Osteocyte (in vitro differentiated cells): ENCODE data around the gene ZDBF2. TPM values are rescaled to one million over a fixed set of nuclear protein-coding genes. Genes with fewer than 3 reads are reported as not detected.
"Not testable (repeated sequence)": the region's sequence is repeated elsewhere in the genome, so short reads cannot be mapped to it uniquely, and the experiment has no call there.

Source experiments
- DNase-seq: peaks from one replicate; pipeline ENCODE4 v3.0.0; 2021; ENCODE audit warnings: mixed read lengths; ENCODE audit not compliant: unreplicated experiment; ENCODE audit errors: extremely low spot score
- H3K27ac Mint-ChIP-seq: one replicate; pipeline ENCODE4 v1.8.0; 2021; ENCODE audit warnings: mild to moderate bottlenecking, mixed read lengths; ENCODE audit not compliant: unreplicated experiment
- H3K27me3 Mint-ChIP-seq: one replicate; pipeline ENCODE4 v1.8.0; 2021; ENCODE audit warnings: mixed read lengths; ENCODE audit not compliant: unreplicated experiment
- H3K36me3 Mint-ChIP-seq: one replicate; pipeline ENCODE4 v1.8.0; 2021; ENCODE audit warnings: mixed read lengths; ENCODE audit not compliant: unreplicated experiment
- H3K4me1 Mint-ChIP-seq: one replicate; pipeline ENCODE4 v1.8.0; 2021; ENCODE audit warnings: mixed read lengths; ENCODE audit not compliant: unreplicated experiment
- H3K4me3 Mint-ChIP-seq: one replicate; pipeline ENCODE4 v1.8.0; 2021; ENCODE audit warnings: mild to moderate bottlenecking, moderate library complexity, mixed read lengths; ENCODE audit not compliant: unreplicated experiment
- H3K9me3 Mint-ChIP-seq: one replicate; pipeline ENCODE4 v1.8.0; 2021; ENCODE audit warnings: mixed read lengths; ENCODE audit not compliant: unreplicated experiment
- CTCF ChIP-seq: fragments of 200-600 bp; sonication (generic); IDR thresholded peaks from 2 replicates; pipeline ENCODE4 v1.5.0; 2021; ENCODE audit warnings: antibody characterized with exemption, mild to moderate bottlenecking, moderate library complexity
- long read RNA-seq: library from polyadenylated mRNA; unstranded; transcript quantifications from one replicate; pipeline ENCODE4 v2.0.0, GENCODE V29; 2021
- total RNA-seq: library from RNA; stranded (reverse); gene quantifications from 2 replicates; pipeline ENCODE4 v1.2.1, GENCODE V29; 2021

Gene ZDBF2
- total RNA-seq: 24.5 and 28.8 TPM in 2 replicates
- long read RNA-seq, full-length matches to known transcripts: 12 of 46 reads
- long read RNA-seq, partial matches to known transcripts: 17 of 46 reads
- long read RNA-seq, other reads (novel, unspliced or antisense): 17 of 46 reads

- Mint-ChIP-seq H3K9me3 (no peaks in the 10 kb centered on the region), H3K36me3 (no peaks in the 10 kb centered on the region), H3K27ac (peak within 1 kb of the TSS; percentile 93), H3K4me1 (peaks cover 24% of the 10 kb centered on the region), H3K4me3 (peak within 1 kb of the TSS; percentile 86), H3K27me3 (peaks cover 27% of the 10 kb centered on the region)
- TF ChIP-seq CTCF: no peak
- DNase-seq: peak; percentile 88
These were observed at the start of gene ZDBF2 for GRCh38 chr2:206274434-206275311. TSS of gene ZDBF2 (plus strand) at chr2:206274663. CDS start at chr2:206281850, 7,187 bp downstream.

- DNase-seq: no peak
- no peak for TF ChIP-seq CTCF
- H3K36me3 Mint-ChIP-seq: peaks cover 2% of the 10 kb centered on the region
- H3K4me3 Mint-ChIP-seq: no peak overlapping the region
- H3K9me3 Mint-ChIP-seq: peaks cover 10% of the 10 kb centered on the region
- no peak overlapping the region for H3K27ac Mint-ChIP-seq
- peaks cover 17% of the 10 kb centered on the region for H3K4me1 Mint-ChIP-seq
- peaks cover 7% of the 10 kb centered on the region for H3K27me3 Mint-ChIP-seq
These were observed 48.8 kb upstream of the ZDBF2 start for GRCh38 chr2:206225435-206226232.

GRCh38 chr2:206228636-206229035, 45.8 kb upstream of the ZDBF2 start:
- not testable (repeated sequence) for H3K9me3 Mint-ChIP-seq, H3K4me3 Mint-ChIP-seq, H3K27me3 Mint-ChIP-seq, H3K36me3 Mint-ChIP-seq, H3K27ac Mint-ChIP-seq, DNase-seq
- peaks cover 21% of the 10 kb centered on the region for H3K4me1 Mint-ChIP-seq

- Mint-ChIP-seq H3K4me3 (no peak overlapping the region), H3K36me3 (peaks cover 2% of the 10 kb centered on the region), H3K27ac (no peak overlapping the region), H3K4me1 (peaks cover 21% of the 10 kb centered on the region), H3K27me3 (peaks cover 7% of the 10 kb centered on the region), H3K9me3 (peaks cover 3% of the 10 kb centered on the region)
- TF ChIP-seq CTCF: no peak
- DNase-seq: no peak
These were observed 44.8 kb upstream of the ZDBF2 start for GRCh38 chr2:206229642-206230041.

- Mint-ChIP-seq H3K4me3 (no peak overlapping the region), H3K27ac (peak overlapping the region; percentile 79), H3K4me1 (peaks cover 21% of the 10 kb centered on the region), H3K27me3 (peaks cover 7% of the 10 kb centered on the region), H3K36me3 (peaks cover 2% of the 10 kb centered on the region), H3K9me3 (peaks cover 3% of the 10 kb centered on the region)
- peak; percentile 56 for TF ChIP-seq CTCF
- peak; percentile 85 for DNase-seq
These were observed 44.3 kb upstream of the ZDBF2 start for GRCh38 chr2:206230060-206230762.
